Activated CD8-positive, alpha-beta memory T cell treated with anti-CD3 and anti-CD28 coated beads for 48 hours (primary cell): ENCODE measurements around the gene LACTBL1.
A peak's percentile ranks its signal among the peaks of the same experiment; 100 is the strongest.
"Not testable (repeated sequence)": the region's sequence is repeated elsewhere in the genome, so short reads cannot be mapped to it uniquely, and the experiment has no call there.

Experiments used
- DNase-seq, 3 experiments: peaks; one replicate each; pipeline ENCODE4 v3.0.0-alpha.2; 2020; ENCODE audit warnings: low read depth in 2 of 3, low spot score in 2 of 3

LACTBL1 gene, protein sequence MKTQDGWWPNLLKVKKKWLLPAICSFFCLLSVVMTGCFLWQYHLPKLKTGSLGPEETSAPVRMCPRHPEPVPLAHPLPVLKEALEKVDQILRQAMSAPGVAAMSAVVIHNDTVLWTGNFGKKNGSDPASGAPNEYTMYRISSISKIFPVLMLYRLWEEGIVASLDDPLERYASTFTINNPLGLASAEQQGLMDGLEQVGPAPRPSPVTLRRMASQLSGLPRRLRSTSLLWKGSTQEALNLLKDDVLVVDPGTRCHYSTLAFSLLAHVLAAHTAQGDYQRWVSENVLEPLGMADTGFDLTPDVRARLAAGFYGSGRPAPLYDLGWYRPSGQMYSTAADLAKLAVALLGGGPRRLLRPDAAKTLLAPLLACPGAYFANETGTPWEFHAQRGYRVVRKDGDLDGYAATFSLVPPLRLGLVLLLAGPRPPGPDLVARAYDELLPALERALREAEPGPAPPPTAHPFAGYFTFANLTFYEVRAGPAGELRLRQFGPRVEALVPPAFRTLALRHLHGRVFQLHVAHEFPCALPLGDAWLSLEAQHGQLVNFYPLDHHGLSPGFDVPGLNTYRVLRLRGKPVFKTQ

DNA sequence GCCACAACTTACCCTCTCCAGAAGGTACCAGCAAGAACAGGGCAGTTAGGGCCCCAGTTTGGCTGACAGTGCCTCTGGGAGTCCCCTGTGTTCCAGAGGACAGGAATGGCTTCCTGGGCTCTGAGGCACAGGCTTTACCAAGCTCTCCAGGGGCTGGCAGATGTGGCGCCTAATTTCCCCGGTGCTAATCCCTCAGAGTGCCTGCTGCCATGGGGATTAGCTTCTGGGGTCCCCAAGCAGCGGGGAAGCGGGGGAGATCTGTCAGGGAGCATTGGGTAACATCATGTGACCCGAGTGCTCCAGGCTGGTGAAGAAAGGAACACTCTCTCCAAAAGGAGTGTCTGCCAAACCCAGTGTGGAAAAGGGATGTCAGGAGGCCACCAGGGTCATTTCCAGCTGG, at the start of gene LACTBL1:
LACTBL1 (minus strand) TSS at position 107 of the 400 bp plus-strand sequence. CDS start 550 bp downstream, outside the sequence.
- no peak for DNase-seq

DNA sequence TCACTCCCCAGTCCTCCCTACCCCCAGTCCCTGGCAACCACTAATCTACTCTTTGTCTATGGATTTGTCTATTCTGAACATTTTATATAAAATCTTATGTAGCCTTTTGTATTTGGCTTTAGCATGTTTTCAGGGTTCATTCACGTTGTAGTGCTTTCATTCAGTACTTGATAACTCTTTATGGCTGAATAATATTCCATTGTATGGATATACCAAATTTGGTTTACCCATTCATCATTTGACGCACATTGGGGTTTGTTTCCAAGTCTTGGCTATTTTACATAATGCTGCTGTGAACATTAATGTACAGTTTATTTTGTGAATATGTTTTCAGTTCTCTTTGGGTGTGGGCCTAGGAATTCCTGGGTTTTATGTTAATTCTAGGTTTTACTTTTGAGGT, 49.2 kb upstream of the LACTBL1 start:
- no peak for DNase-seq

DNA sequence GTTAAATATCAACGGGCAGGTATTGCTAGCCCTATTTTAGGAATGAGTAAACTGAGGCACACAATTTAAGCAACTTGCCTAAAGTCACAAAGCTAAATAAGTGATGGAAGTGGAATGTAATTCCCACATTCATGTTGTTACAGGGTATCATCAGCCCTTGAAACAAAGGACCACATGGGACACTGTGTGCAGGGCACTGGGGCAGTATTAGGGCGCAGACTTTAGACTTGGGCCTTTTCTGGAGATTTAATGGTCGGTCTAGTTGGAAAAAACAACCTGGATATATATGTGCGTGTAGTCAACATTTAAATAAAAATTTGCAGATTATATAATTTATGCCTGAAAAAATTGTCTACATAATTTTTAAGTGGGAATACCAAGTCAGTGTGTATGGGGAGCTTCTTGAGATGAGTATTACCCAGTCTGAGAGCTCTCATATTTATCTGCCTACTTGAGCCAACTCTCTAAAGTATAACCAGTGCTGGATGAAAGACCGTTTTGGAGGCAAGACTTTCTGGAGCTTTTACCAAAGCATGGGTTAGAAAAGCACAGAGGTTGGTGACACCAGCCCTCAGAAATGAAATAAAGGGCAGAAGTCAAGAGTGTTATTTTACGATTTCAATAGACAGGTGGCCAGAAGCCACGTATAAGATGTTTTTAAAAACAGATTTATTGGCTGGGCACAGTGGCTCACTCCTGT, 48.2 kb upstream of the LACTBL1 start:
- DNase-seq, result no peak

DNA sequence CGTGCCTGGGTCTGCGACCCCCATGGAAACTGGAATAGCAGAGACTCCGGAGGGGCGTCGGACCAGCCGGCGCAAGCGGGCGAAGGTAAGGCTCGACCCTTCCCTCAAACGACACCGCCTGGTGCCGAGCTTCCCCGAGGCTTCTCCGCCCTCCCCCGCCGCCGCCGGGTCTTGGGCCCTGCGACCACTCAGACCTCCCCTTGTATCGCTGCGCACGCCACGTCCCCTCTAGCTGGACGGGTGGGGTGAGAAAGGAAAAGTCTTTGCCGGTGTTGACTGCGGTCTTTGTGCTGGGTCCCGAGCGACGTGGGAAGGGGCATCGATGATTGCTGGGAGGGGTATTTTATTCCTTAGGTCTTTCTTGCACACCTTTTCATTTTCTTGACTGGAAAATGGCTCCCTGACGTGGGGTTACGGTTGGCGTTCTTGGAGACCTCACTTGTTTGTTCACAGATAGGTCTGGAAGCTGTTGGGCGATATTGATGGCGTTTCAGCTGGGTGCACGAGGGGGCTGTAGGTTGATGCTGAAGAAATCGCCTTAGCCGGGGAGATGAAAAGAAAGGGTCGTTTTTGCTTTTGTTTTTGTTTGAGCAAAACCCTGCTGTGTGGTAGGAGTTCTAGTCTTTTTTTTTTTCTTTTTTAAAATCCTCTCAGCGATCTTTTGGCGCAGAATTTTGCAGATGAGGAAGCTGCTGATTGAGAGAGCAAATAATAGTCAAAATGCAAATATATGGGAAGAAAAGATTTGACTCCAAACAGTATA, 47.4 kb upstream of the LACTBL1 start:
- peak in 2 of 3 experiments; percentile 5 to 13 for DNase-seq

DNA sequence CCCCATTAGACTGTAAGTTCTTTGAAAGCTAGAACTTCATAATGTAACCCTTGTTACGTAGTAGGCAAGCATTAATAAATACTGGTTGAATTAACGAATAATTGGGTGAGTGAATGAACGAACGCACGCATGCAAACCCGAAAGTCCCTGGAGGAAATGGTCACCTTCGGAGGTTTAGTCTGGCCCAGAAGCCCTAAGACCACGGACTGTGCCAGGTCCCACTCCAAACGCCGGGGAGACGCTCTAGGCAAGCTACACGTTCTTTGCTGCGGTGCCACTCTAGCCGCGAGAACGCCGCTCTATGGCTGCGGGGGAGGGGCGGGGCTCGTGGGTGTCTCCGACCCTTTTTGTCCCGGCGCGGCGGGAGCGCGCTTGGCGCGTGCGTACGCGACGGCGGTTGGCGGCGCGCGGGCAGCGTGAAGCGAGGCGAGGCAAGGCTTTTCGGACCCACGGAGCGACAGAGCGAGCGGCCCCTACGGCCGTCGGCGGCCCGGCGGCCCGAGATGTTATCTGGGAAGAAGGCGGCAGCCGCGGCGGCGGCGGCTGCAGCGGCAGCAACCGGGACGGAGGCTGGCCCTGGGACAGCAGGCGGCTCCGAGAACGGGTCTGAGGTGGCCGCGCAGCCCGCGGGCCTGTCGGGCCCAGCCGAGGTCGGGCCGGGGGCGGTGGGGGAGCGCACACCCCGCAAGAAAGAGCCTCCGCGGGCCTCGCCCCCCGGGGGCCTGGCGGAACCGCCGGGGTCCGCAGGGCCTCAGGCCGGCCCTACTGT, 46.6 kb upstream of the LACTBL1 start, which contains the start of gene KDM1A:
KDM1A (plus strand) TSS at position 375 of the 769 bp plus-strand sequence; CDS start at position 504, 129 bp downstream.
- peak; percentile 79 to 91 (median 84) for DNase-seq

DNA sequence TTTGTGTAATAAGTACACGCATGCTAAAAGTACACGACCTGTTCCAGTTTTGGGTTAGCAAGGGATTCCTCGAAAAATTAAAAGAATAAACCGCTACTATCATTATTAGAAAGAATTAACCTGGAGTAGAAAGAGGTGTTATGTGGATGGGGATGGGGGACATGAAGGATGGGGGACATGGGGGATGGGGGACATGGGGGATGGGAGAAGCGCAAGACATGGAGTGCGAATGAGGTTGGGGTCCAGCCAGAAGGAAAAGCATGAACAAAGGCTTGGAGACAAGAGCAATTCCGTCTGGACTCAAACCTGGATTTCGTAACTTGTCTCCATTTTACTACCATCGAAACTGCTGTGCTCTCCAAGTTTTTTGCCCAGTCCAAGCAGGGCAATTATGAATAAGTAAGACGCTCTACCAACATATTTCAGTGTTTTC, 46.0 kb upstream of the LACTBL1 start:
- DNase-seq, result no peak

DNA sequence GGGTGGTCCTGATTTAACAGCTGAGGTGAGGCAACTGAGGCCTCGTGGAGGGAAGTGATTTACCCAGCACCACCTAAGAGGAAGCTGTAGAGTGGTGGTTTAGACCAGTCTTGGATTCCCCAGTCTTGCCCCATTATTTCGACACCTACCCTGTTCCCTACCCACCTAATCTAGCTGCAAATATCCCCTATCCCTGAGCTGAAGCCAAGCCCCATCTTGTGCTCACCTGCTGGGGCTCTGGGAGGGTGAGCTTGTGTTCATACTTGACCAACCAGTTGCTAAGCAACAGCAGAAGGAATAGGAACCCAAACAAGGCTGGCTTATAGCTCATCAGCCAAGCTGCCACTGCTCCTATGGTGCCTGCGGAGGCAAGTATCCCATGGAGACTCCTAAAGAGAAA, 41.0 kb upstream of the LACTBL1 start:
- no peak for DNase-seq

DNA sequence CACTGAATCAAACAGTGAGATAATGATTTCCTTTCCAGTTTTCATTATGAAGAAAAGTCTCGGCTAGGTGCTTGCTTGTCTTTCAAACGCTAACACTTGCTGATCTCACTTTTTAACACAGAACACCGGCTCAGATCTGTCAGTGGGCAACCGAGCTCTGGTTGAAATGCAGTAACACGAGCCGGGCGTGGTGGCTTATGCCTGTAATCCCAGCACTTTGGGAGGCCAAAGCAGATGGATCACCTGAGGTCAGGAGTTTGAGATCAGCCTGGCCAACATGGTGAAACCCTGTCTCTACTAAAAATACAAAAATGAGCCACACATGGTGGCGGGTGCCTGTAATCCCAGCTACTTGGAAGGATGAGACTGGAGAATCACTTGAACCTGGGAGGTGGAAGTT, 37.4 kb upstream of the LACTBL1 start:
- not testable (repeated sequence) for DNase-seq

DNA sequence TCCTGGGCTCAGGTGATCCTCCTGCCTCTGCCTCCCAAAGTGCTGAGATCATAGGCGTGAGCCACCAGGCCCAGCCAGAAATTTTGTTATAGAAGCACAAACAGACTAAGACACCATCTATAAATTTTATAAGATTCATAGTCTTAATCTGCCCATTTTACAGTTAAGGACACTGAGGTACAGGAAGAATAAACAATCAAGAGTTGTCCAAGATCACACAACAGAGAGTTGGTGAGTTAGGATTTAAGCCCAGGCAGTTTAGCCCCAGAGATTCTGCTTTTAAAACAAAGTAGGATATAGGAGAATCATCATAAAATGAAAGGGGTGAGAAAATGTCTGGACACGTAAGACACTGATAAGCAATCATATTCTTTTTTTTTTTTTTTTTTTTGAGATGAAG, 36.2 kb upstream of the LACTBL1 start:
- DNase-seq, result no peak

DNA sequence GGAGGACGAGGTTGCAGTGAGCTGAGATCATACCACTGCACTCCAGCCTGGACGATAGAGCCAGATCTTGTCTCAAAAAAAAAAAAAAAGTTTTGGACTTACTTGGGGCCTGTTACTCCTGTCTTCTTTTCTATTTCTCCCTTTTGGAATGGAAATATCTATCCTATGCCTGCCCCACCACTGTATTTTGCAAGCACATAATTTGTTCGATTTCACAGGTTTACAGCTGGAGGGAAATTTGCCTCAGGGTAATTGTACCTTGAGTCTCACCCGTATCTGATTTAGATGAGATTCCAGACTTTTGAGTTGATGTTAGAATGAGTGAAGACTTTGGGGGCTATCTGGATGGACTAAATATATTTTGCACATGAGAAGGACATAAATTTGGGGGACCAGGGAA, 34.4 kb upstream of the LACTBL1 start:
- DNase-seq, result no peak

DNA sequence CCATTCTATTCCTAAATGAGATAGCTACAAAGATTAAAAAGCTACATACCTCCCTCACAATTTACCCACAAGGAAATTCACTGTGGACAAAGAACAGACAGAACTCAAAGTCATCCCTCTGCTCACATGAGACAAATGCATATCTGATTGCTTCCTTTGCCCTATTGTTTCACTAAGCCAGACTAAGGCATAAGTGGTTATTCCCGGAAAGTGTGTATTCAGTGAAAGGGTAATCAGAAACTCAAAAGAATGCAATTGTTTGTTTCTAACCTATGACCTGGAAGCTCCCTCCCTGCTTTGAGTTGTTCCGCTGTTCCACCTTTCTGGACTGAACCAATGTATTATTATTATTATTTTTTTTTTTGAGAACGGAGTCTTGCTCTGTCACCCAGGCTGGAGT, 32.1 kb upstream of the LACTBL1 start:
- DNase-seq, result not testable (repeated sequence)

DNA sequence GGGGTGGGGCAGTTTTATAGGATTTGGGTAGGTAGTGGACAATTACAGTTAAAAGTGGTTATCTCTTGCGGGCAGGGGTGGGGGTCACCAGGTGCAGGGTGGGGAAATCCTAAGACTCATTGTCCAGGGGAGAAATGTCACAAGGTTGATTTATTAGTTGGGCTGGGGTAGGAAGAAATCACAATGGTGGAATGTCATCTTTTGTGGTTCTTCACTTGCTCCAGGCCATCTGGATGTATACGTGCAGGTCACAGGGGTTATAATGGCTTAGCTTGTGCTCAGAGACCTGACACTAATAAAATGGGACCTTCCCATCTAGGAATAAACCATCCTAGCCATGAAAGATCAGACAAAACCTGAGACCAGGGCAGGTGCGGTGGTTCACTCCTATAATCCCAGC, 31.4 kb upstream of the LACTBL1 start:
- DNase-seq, result no peak

DNA sequence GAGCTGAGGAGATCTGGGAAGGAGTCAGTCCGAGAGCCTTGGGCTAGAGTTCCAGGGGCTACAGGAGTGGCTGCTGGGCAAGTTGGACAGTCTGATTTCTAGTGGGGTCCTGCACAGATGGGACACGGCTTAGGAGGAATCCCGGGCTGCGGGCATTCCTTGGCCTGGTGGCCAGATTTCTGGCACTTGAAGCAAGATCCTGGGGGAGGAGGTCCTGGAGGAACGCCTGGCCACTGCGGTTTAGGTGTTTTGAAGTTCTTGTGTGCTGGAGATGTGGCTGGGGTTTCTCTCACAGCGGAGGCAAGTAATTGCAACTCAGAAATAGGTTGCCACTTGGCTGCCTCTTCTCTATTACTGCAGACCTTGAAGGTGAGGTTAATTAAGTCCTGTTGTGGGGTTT, 29.6 kb upstream of the LACTBL1 start:
- not testable (repeated sequence) for DNase-seq

DNA sequence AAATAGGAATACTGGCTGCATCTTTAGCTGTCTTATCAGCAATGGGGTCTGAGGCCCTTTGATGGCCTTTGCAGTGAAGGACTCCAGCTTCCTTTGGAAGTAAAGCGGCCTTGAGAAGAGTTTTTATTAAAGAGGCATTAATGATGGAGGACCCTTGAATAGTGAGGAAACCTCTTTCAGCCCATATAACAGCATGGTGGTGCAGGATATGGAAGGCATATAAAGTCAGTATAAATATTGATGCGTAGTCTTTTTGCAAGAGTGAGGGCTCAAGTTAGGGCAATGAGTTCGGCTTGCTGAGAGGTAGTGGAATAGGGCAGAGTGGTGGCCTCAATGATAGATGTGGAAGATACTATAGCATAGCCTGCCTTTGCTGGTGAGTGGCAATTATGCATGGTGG, 27.5 kb upstream of the LACTBL1 start:
- DNase-seq, result not testable (repeated sequence)

DNA sequence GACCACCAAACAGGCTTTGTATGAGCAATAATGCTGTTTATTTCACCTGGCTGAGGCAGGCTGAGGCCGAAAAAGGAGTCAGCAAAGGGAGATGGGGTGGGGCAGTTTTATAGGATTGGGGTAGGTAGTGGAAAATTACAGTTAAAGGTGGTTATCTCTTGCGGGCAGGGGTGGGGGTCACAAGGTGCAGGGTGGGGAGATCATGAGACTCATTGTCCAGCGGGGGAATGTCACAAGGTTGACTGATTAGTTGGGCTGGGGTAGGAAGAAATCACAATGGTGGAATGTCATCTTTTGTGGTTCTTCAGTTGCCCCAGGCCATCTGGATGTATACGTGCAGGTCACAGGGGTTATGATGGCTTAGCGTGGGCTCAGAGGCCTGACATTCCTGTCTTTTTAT, 24.9 kb upstream of the LACTBL1 start:
- not testable (repeated sequence) for DNase-seq

DNA sequence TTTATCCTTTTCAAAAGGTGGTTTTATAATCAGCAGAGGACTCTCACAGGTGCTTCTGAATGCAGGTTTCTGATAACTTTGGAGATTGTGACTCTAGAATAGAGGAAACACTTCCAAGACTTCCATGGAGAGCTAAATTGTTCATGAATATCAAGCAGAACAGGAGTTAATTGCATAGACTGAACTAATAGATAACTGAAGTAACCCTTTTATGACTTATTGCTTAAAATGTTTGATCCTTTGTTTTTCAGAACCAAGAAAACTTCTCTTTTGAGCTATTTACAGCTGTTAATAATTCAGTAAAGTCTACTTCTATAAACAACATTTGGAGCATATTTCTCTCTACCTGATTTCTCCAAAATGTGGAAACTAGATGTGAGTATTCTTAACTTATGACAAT, 23.1 kb upstream of the LACTBL1 start:
- no peak for DNase-seq

DNA sequence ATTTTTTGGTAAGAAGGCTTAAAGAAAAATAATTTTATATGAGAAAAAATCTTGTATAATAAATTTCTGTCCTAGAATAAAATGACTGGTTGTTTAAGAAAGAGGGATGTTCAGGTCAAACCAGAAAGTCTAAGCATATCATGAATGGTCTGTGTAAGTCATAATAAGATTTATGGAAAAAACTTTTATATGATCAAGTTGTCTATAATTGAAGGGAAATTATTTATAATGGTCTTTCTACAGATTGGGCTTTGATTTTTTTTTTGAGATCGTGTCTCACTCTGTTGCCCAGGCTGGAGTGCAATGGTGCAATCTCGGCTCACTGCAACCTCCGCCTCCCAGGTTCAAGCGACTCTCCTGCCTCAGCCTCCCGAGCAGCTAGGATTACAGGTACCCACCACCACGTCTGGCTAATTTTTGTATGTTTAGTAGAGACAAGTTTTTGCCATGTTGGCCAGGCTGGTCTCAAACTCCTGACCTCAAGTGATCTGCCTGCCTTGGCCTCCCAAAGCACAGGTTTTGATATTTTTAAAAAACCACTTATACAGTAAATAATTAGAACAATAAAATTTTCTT, 20.6 kb upstream of the LACTBL1 start:
- not testable (repeated sequence) for DNase-seq

DNA sequence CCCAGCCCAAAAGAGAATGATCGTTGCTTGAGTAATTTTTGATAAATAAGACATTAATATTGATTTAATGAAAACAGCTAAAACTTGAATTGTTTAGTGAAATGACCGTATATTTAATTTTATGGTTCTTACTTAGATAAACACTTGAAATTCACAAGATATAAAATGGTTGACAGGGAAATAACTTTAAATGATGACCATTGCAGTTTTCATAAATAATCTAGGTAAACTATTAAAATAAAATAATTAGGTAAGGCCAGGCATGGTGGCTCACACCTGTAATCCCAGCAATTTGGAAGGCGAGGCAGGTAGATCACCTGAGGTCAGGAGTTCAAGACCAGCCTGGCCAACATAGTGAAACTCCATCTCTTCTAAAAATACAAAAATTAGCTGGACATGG, 19.7 kb upstream of the LACTBL1 start:
- not testable (repeated sequence) for DNase-seq

DNA sequence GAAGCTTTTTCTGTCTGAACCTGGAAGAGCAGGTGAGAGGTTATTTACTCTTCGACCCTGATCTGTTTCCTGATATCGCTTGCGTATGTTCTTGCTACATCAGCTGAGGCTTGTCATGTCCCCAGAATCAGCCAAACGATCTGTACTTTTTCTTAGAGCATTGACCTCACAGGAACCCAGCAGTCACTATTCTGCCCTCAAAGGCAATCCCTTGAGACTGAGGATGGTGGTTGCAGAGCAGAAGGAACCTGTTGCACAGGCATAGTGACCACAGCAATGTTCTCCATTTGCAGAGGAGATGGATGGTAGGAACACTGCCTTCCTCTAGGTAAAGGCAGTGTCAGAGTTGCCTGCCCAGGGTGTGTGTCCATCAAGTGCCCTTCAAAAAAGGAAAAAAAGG, 11.3 kb upstream of the LACTBL1 start:
- no peak for DNase-seq

DNA sequence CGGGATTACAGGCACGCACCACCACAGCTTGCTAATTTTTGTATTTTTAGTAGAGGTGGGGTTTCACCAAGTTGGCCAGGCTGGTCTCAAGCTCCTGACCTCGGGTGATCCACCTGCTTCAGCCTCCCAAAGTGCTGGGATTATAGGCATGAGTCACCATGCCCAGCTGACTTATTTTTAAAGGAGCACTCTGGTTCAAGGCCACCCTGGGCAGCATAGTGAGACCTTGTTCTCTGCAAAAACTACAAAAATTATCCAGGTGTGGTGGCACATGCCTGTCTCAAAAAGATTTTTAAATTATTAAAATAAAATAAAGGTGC, 7.8 kb upstream of the LACTBL1 start:
- not testable (repeated sequence) for DNase-seq
